ENCODE results near the gene CCDC57. TPM values are rescaled to one million over a fixed set of nuclear protein-coding genes. Genes with fewer than 3 reads are reported as not detected.

CCDC57 gene
- total and polyA plus RNA-seq, 8 donors: 43.9 to 166 (median 75.4) TPM

- DNase-seq: peak; percentile 38 to 52
- H3K36me3 ChIP-seq: peaks cover 83 to 98% (median 89%) of the 10 kb centered on the region in 4 donors
- H3K27ac ChIP-seq: peak overlapping the region; percentile 43 to 81 (median 74)
- H3K4me1 ChIP-seq: peaks cover 45 to 91% (median 51%) of the 10 kb centered on the region in 4 donors
- intact Hi-C loops (cut with DNase I; ENCODE audit: low total_unique reads): no loop called here
- peak in 1 of 3 donors; percentile 30 for TF ChIP-seq POLR2AphosphoS5 (IDR thresholded peaks at IDR 0.05)
- TF ChIP-seq CTCF (IDR thresholded peaks at IDR 0.05): no peak
- 31 to 57% (median 54%) methylated on average over 17 to 27 of the region's 27 CpGs for WGBS, 5 donors
- no peaks in the 10 kb centered on the region for H3K9me3 ChIP-seq
- H3K4me3 ChIP-seq: no peak overlapping the region
- no peaks in the 10 kb centered on the region for H3K27me3 ChIP-seq
Observed at GRCh38 chr17:82246365-82247181, 33.9 kb upstream of the CCDC57 start.

- Histone ChIP-seq H3K4me3 (no peak overlapping the region), H3K4me1 (peaks cover 50 to 97% (median 57%) of the 10 kb centered on the region in 4 donors), H3K9me3 (no peaks in the 10 kb centered on the region), H3K27ac (peak overlapping the region in 4 of 5 donors; percentile 67 to 81 (median 74)), H3K27me3 (no peaks in the 10 kb centered on the region), H3K36me3 (peaks cover 77 to 97% (median 83%) of the 10 kb centered on the region in 4 donors)
- DNase-seq: no peak
- 70 to 95% (median 93%) methylated on average over 2 to 5 of the region's 5 CpGs for WGBS, 5 donors
- TF ChIP-seq POLR2AphosphoS5 (IDR thresholded peaks at IDR 0.05) (no peak), POLR2A (IDR thresholded peaks at IDR 0.05) (no peak), EP300 (IDR thresholded peaks at IDR 0.05) (no peak), CTCF (IDR thresholded peaks at IDR 0.05) (no peak)
- intact Hi-C loops (cut with DNase I; ENCODE audit: low total_unique reads): no loop called here
Observed at GRCh38 chr17:82246040-82246364, 33.4 kb upstream of the CCDC57 start.

- H3K4me1 ChIP-seq: peaks cover 52 to 98% (median 63%) of the 10 kb centered on the region in 4 donors
- H3K4me3 ChIP-seq: no peak overlapping the region
- no peaks in the 10 kb centered on the region for H3K9me3 ChIP-seq
- peak overlapping the region in 3 of 5 donors; percentile 67 to 86 (median 75) for H3K27ac ChIP-seq
- no peaks in the 10 kb centered on the region for H3K27me3 ChIP-seq
- H3K36me3 ChIP-seq: peaks cover 71 to 97% (median 77%) of the 10 kb centered on the region in 4 donors
- intact Hi-C loops (cut with DNase I; ENCODE audit: low total_unique reads): no loop called here
- DNase-seq: no peak
- TF ChIP-seq EP300 (IDR thresholded peaks at IDR 0.05) (no peak), POLR2A (IDR thresholded peaks at IDR 0.05) (no peak), POLR2AphosphoS5 (IDR thresholded peaks at IDR 0.05) (no peak), CTCF (IDR thresholded peaks at IDR 0.05) (no peak)
- 83 to 90% (median 88%) methylated on average over 43 to 47 of the region's 47 CpGs for WGBS, 5 donors
Observed at GRCh38 chr17:82245134-82246039, 32.7 kb upstream of the CCDC57 start.

DNA sequence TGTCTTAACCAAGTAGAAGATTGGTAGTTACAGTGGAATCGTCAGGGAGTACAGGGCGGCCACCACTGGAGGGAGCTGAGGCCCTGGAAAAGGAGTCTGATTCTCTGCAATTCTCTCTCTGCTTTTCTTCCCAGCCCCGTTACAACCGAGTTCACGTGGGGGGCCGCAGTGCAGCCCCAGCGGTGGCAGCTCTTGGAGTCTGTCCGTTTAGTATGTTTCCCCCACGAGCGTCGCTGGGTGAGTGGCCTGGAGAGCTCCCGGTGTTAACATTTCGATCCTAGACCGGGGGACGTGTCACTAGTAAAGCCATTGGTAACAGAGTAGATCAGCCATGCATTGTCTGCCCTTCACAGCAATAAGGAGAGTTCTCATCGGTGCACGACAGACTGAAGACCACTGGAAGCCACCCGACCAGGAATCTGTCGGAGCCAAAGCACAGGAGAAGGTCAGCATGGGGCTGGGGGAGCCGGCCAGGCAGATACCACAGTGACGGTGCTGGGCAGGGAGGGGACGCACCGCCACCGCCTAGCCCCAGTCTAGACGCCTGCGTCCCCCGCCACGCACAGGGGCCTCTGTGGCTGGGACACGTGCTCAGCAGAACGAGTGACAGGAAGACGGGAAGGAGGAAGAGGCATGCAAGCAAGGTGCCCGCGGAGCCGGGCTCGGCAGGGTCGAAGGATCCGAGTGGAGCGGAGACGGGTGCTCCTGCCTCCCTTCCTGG lies 31.9 kb upstream of the CCDC57 start:
- intact Hi-C loops (cut with DNase I; ENCODE audit: low total_unique reads): no loop called here
- Histone ChIP-seq H3K27me3 (no peaks in the 10 kb centered on the region), H3K9me3 (no peaks in the 10 kb centered on the region), H3K4me1 (peaks cover 58 to 99% (median 71%) of the 10 kb centered on the region in 4 donors), H3K4me3 (no peak overlapping the region), H3K27ac (peak overlapping the region in 3 of 5 donors; percentile 47 to 86 (median 75)), H3K36me3 (peaks cover 68 to 97% (median 74%) of the 10 kb centered on the region in 4 donors)
- WGBS, 5 donors: 73 to 83% (median 81%) methylated on average over 30 to 39 of the region's 39 CpGs
- TF ChIP-seq CTCF (IDR thresholded peaks at IDR 0.05): peak in 5 of 7 experiments; percentile 13 to 40 (median 28)
- TF ChIP-seq POLR2A (IDR thresholded peaks at IDR 0.05): no peak
- DNase-seq: peak in 1 of 2 donors; percentile 58

Data from stomach (tissue), 9 donors.